ENCODE results near the gene IRAK1.

- TF ChIP-seq CTCF (IDR thresholded peaks at IDR 0.05; ENCODE audit: borderline replicate concordance, extremely low read depth, low read length, poor library complexity, severe bottlenecking) = no peak
- no peak for TF ChIP-seq EZH2 (IDR thresholded peaks at IDR 0.05; ENCODE audit: borderline replicate concordance, low read depth, low read length, severe bottlenecking)
Measured at GRCh38 chrX:154059729-154060245, 40.1 kb upstream of the IRAK1 start.

All from DND-41 (cell line).